Measurements from ENCODE around the gene ZWILCH. TPM values are rescaled to one million over a fixed set of nuclear protein-coding genes. Genes with fewer than 3 reads are reported as not detected.
A peak's percentile ranks its signal among the peaks of the same experiment; 100 is the strongest.
"Not testable (repeated sequence)": the region's sequence is repeated elsewhere in the genome, so short reads cannot be mapped to it uniquely, and the experiment has no call there.

Gene ZWILCH
- total RNA-seq (ENCODE audit: low replicate concordance): 7.8 and 36.5 TPM in 2 replicates

GRCh38 chr15:66504563-66505429 lies at the start of gene ZWILCH, which contains the start of gene RPL4:
Gene ZWILCH (plus strand): TSS chr15:66505326. CDS start chr15:66505339, 13 bp downstream.
Gene RPL4 (minus strand): TSS chr15:66504855. CDS start chr15:66504790, 65 bp downstream.
- no peak for TF ChIP-seq CTCF (IDR thresholded peaks at IDR 0.05; ENCODE audit: insufficient read depth, low read length)
- H3K4me3 ChIP-seq (ENCODE audit: low read depth, low read length): peak within 1 kb of the TSS; percentile 99
- DNase-seq (ENCODE audit: low read depth): peak; percentile 93

- H3K4me3 ChIP-seq (ENCODE audit: low read depth, low read length): no peak overlapping the region
- TF ChIP-seq CTCF (IDR thresholded peaks at IDR 0.05; ENCODE audit: insufficient read depth, low read length): no peak
- peak; percentile 20 for DNase-seq (ENCODE audit: low read depth)
Observed at GRCh38 chr15:66456211-66456610, 48.9 kb upstream of the ZWILCH start.

GRCh38 chr15:66459818-66460615 lies 45.1 kb upstream of the ZWILCH start:
- TF ChIP-seq CTCF (IDR thresholded peaks at IDR 0.05; ENCODE audit: insufficient read depth, low read length): no peak

GRCh38 chr15:66461294-66461693 lies 43.8 kb upstream of the ZWILCH start:
- not testable (repeated sequence) for H3K4me3 ChIP-seq (ENCODE audit: low read depth, low read length); DNase-seq (ENCODE audit: low read depth)

More at GRCh38 chr15:66459818-66460615, 45.1 kb upstream of the ZWILCH start:
- no peak overlapping the region for H3K4me3 ChIP-seq (ENCODE audit: low read depth, low read length)
- no peak for DNase-seq (ENCODE audit: low read depth)

- H3K4me3 ChIP-seq (ENCODE audit: low read depth, low read length): no peak overlapping the region
- TF ChIP-seq CTCF (IDR thresholded peaks at IDR 0.05; ENCODE audit: insufficient read depth, low read length): no peak
- no peak for DNase-seq (ENCODE audit: low read depth)
Observed at GRCh38 chr15:66461917-66462316, 43.2 kb upstream of the ZWILCH start.

- no peak for DNase-seq (ENCODE audit: low read depth)
- no peak overlapping the region for H3K4me3 ChIP-seq (ENCODE audit: low read depth, low read length)
- no peak for TF ChIP-seq CTCF (IDR thresholded peaks at IDR 0.05; ENCODE audit: insufficient read depth, low read length)
Observed at GRCh38 chr15:66462627-66463026, 42.5 kb upstream of the ZWILCH start.

- not testable (repeated sequence) for DNase-seq (ENCODE audit: low read depth); H3K4me3 ChIP-seq (ENCODE audit: low read depth, low read length)
Observed at GRCh38 chr15:66465294-66465693, 39.8 kb upstream of the ZWILCH start.

- DNase-seq (ENCODE audit: low read depth); H3K4me3 ChIP-seq (ENCODE audit: low read depth, low read length): not testable (repeated sequence)
Observed at GRCh38 chr15:66467162-66468040, 37.7 kb upstream of the ZWILCH start.

GRCh38 chr15:66470825-66471224 lies 34.3 kb upstream of the ZWILCH start:
- not testable (repeated sequence) for DNase-seq (ENCODE audit: low read depth); H3K4me3 ChIP-seq (ENCODE audit: low read depth, low read length)

Measured in fibroblast of the aortic adventitia (primary cell).